ENCODE measurements around the gene CDHR2.

The CDHR2 gene

GRCh38 chr5:176548967-176549444 lies at the start of gene CDHR2:
Gene CDHR2, plus strand, starts transcription at chr5:176549342. Its CDS starts 16,011 bp downstream, at chr5:176565353.
- DNase-seq: no peak

- DNase-seq: no peak
Measured at GRCh38 chr5:176500511-176500910, 48.6 kb upstream of the CDHR2 start.

- DNase-seq: no peak
Measured at GRCh38 chr5:176501333-176501732, 47.8 kb upstream of the CDHR2 start.

- DNase-seq: no peak
Measured at GRCh38 chr5:176503496-176503895, 45.6 kb upstream of the CDHR2 start.

GRCh38 chr5:176507911-176508310 lies 41.2 kb upstream of the CDHR2 start:
- DNase-seq: no peak

GRCh38 chr5:176508603-176509002 lies 40.5 kb upstream of the CDHR2 start:
- DNase-seq: no peak

GRCh38 chr5:176513788-176514187 lies 35.4 kb upstream of the CDHR2 start:
- DNase-seq: no peak

GRCh38 chr5:176514244-176514950 lies 34.7 kb upstream of the CDHR2 start:
- DNase-seq: no peak

GRCh38 chr5:176515396-176515795 lies 33.7 kb upstream of the CDHR2 start:
- no peak for DNase-seq

- DNase-seq: no peak
Measured at GRCh38 chr5:176517053-176517661, 32.0 kb upstream of the CDHR2 start.

- peak; percentile 21 to 56 for DNase-seq
Measured at GRCh38 chr5:176519810-176520720, 29.1 kb upstream of the CDHR2 start.

- no peak for DNase-seq
Measured at GRCh38 chr5:176521286-176521685, 27.9 kb upstream of the CDHR2 start.

GRCh38 chr5:176521699-176522263 lies 27.4 kb upstream of the CDHR2 start:
- DNase-seq: no peak

- DNase-seq: no peak
Measured at GRCh38 chr5:176524138-176524537, 25.0 kb upstream of the CDHR2 start.

- DNase-seq: no peak
Measured at GRCh38 chr5:176524987-176525386, 24.2 kb upstream of the CDHR2 start.

- DNase-seq: no peak
Measured at GRCh38 chr5:176525677-176526076, 23.5 kb upstream of the CDHR2 start.

GRCh38 chr5:176526462-176526861 lies 22.7 kb upstream of the CDHR2 start:
- no peak for DNase-seq

GRCh38 chr5:176527246-176528222 lies 21.6 kb upstream of the CDHR2 start:
- DNase-seq: no peak

- no peak for DNase-seq
Measured at GRCh38 chr5:176528301-176528700, 20.8 kb upstream of the CDHR2 start.

GRCh38 chr5:176528761-176529115 lies 20.4 kb upstream of the CDHR2 start:
- DNase-seq: no peak

GRCh38 chr5:176529116-176529740 lies 19.9 kb upstream of the CDHR2 start:
- no peak for DNase-seq

Data from NCI-H526 (cell line).